ENCODE data around the gene RUFY4. TPM values are rescaled to one million over a fixed set of nuclear protein-coding genes. Genes with fewer than 3 reads are reported as not detected.
A peak's percentile ranks its signal among the peaks of the same experiment; 100 is the strongest.

Gene RUFY4
- total RNA-seq, 1 experiment from 2014 or later = not detected

DNA sequence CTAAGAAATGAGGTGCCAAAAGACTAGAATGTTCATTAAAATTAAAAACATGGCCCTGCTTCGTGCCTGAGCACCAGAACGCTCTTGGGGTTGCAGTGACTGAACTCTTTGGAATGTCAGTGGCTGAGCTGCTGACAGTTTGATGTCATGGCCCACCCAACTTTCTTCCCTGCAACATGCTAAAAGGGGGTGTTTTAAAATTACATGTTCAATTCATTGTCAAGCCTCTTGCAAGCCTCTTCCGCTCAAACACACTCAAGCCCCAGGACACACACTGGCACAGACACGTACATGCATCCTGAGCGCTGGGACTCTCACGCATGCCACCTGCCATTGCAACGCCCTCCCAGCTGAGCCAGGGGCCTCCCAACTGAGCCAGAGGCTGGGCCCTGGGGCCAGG, 12.6 kb downstream of the RUFY4 start:
- Histone ChIP-seq H3K36me3 (ENCODE audit: control insufficient read depth, insufficient read depth, low read length) (no peaks in the 10 kb centered on the region), H3K9me3 (ENCODE audit: control insufficient read depth, insufficient read depth, low read depth, low read length) (peaks cover 2% of the 10 kb centered on the region; the same call in 1 of the 2 replicates), H3K4me1 (ENCODE audit: control insufficient read depth, insufficient read depth, low read length) (no peaks in the 10 kb centered on the region), H3K4me3 (ENCODE audit: low read depth in 2 of 2, low read length in 2 of 2) (no peak overlapping the region), H3K27me3 (ENCODE audit: control insufficient read depth, insufficient read depth, low read length) (peaks cover 2% of the 10 kb centered on the region; the same call in 1 of the 2 replicates), H3K27ac (ENCODE audit: low read length) (no peak overlapping the region)
- no peak for DNase-seq (ENCODE audit: low read depth, low spot score)
- ChIA-PET CTCF (no interaction called here), POLR2A (no interaction called here)
- TF ChIP-seq POLR2AphosphoS5 (IDR thresholded peaks at IDR 0.05; ENCODE audit: low read depth, low read length) (no peak), TCF7L2 (IDR thresholded peaks at IDR 0.05; ENCODE audit: low read depth, low read length) (no peak), REST (IDR thresholded peaks at IDR 0.05; ENCODE audit: insufficient read depth in 1 of 2, low read depth in 2 of 2, low read length in 1 of 2) (no peak), CTCF (IDR thresholded peaks at IDR 0.05) (no peak), SIN3A (IDR thresholded peaks at IDR 0.05; ENCODE audit: borderline replicate concordance, insufficient read depth, low read depth, low read length) (no peak)
- in situ Hi-C loops (cut with HindIII; ENCODE audit: low pct_unique_long_range_greater_than_20kb, low sequenced_read_pairs) = no loop called here
- intact Hi-C loops (cut with micrococcal nuclease; ENCODE audit: unreplicated experiment) = no loop called here
- no TSS peak for BruUV-seq (replicated peaks)
- no peak for ATAC-seq

DNA sequence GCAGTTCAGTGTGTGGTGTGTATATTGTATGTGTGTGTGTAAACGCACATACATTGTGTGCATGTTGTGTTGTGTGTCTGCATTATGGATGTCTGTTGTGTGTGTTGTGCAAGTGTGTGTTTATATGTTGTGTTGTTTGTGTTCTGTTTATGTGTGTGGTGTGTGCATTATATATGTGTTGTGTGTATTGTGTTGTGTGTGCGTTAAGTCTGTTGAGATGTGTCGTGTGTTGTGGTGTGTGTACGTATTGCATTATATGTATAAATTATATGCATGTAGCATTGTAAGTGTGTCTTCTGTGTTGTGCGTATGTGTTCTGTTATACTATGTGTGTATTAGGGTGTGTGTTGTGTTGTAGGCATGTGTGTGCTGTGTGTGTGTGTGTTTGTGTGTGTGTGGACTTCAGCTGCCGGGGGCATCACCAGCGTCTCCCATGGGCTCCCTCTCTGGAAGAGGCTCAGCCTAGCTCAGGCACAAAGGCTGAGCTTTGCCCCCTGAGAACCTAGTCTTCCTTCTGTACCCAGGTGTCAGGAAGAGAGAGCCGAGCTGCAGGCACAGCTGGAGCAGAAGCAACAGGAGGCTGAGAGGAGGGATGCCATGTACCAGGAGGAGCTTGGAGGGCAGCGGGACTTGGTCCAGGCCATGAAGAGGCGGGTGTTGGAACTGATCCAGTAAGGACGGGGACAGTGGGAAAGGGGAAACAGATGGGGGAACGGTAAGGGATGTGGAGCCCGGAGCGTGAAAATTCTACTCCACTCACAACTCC, 13.7 kb downstream of the RUFY4 start:
- peaks cover 2% of the 10 kb centered on the region; the same call in 1 of the 2 replicates for H3K27me3 ChIP-seq (ENCODE audit: control insufficient read depth, insufficient read depth, low read length)
- no peak overlapping the region for H3K4me3 ChIP-seq (ENCODE audit: low read depth in 2 of 2, low read length in 2 of 2)
- ChIA-PET POLR2A (no interaction called here), CTCF (no interaction called here)
- no TSS peak for BruUV-seq (replicated peaks)
- DNase-seq (ENCODE audit: low read depth, low spot score) = no peak
- H3K36me3 ChIP-seq (ENCODE audit: control insufficient read depth, insufficient read depth, low read length) = no peaks in the 10 kb centered on the region
- no peaks in the 10 kb centered on the region for H3K4me1 ChIP-seq (ENCODE audit: control insufficient read depth, insufficient read depth, low read length)
- ATAC-seq = 0 out of 2 replicates have a peak, but pooled peaks have one; percentile 29
- H3K9me3 ChIP-seq (ENCODE audit: control insufficient read depth, insufficient read depth, low read depth, low read length) = peaks cover 6% of the 10 kb centered on the region; the same call in 1 of the 2 replicates
- in situ Hi-C loops (cut with HindIII; ENCODE audit: low pct_unique_long_range_greater_than_20kb, low sequenced_read_pairs) (no loop called here), intact Hi-C loops (cut with micrococcal nuclease; ENCODE audit: unreplicated experiment) (no loop called here)
- TF ChIP-seq CTCF (IDR thresholded peaks at IDR 0.05) (no peak), POLR2AphosphoS5 (IDR thresholded peaks at IDR 0.05; ENCODE audit: low read depth, low read length) (no peak), REST (IDR thresholded peaks at IDR 0.05; ENCODE audit: insufficient read depth in 1 of 2, low read depth in 2 of 2, low read length in 1 of 2) (no peak), TCF7L2 (IDR thresholded peaks at IDR 0.05; ENCODE audit: low read depth, low read length) (no peak), SIN3A (IDR thresholded peaks at IDR 0.05; ENCODE audit: borderline replicate concordance, insufficient read depth, low read depth, low read length) (no peak)
- no peak overlapping the region for H3K27ac ChIP-seq (ENCODE audit: low read length)

Data from Panc1 (cell line).